Caki2 (cell line): ENCODE data around the gene PTPRB. TPM values are rescaled to one million over a fixed set of nuclear protein-coding genes. Genes with fewer than 3 reads are reported as not detected.

Source experiments
- DNase-seq: peaks from one replicate; pipeline ENCODE4 v3.0.0-alpha.2; 2015; ENCODE audit warnings: low read depth
- in situ Hi-C: cut with HindIII; loops from 2 replicates; pipeline ENCODE4 v1.10.0; 2016; ENCODE audit warnings: low sequenced_read_pairs, low pct_unique_long_range_greater_than_20kb, mixed read lengths
- total RNA-seq: library from RNA; depleted of rRNA; stranded (reverse); fragments of >200 nt; shearing (Covaris generic); gene quantifications from 2 replicates; pipeline ENCODE4 v1.2.3, GENCODE V29; 2014; ENCODE audit warnings: low replicate concordance

Gene PTPRB
- total RNA-seq, 1 experiment from 2014 or later, result 3.2 TPM

- in situ Hi-C loops, result no loop called here
- no peak for DNase-seq
Measured at GRCh38 chr12:70559390-70559789, 77.8 kb downstream of the PTPRB start.

- in situ Hi-C loops, result no loop called here
- DNase-seq, result no peak
Measured at GRCh38 chr12:70557583-70558191, 79.5 kb downstream of the PTPRB start.

GRCh38 chr12:70556179-70556869 lies 80.9 kb downstream of the PTPRB start:
- in situ Hi-C loops, result no loop called here
- no peak for DNase-seq

- in situ Hi-C loops, result no loop called here
- DNase-seq, result no peak
Measured at GRCh38 chr12:70555081-70555480, 82.1 kb downstream of the PTPRB start.

- DNase-seq, result no peak
- in situ Hi-C loops, result no loop called here
Measured at GRCh38 chr12:70553391-70553859, 83.8 kb downstream of the PTPRB start.

GRCh38 chr12:70551731-70552130 lies 85.5 kb downstream of the PTPRB start:
- no peak for DNase-seq
- in situ Hi-C loops, result no loop called here

GRCh38 chr12:70550180-70550577 lies 87.0 kb downstream of the PTPRB start:
- no peak for DNase-seq
- in situ Hi-C loops, result no loop called here

- DNase-seq, result no peak
- in situ Hi-C loops, result no loop called here
Measured at GRCh38 chr12:70549340-70550179, 87.7 kb downstream of the PTPRB start.

GRCh38 chr12:70543444-70543843 lies 93.8 kb downstream of the PTPRB start:
- in situ Hi-C loops, result no loop called here
- peak; percentile 64 for DNase-seq

- DNase-seq, result no peak
- in situ Hi-C loops, result no loop called here
Measured at GRCh38 chr12:70540996-70541395, 96.2 kb downstream of the PTPRB start.

- in situ Hi-C loops, result no loop called here
- no peak for DNase-seq
Measured at GRCh38 chr12:70536650-70537049, 100.6 kb downstream of the PTPRB start.

GRCh38 chr12:70535896-70536374 lies 101.3 kb downstream of the PTPRB start:
- in situ Hi-C loops, result no loop called here
- no peak for DNase-seq

- in situ Hi-C loops, result no loop called here
- no peak for DNase-seq
Measured at GRCh38 chr12:70534466-70534865, 102.8 kb downstream of the PTPRB start.

- in situ Hi-C loops, result no loop called here
- no peak for DNase-seq
Measured at GRCh38 chr12:70529647-70530046, 107.6 kb downstream of the PTPRB start.

- in situ Hi-C loops, result no loop called here
Measured at GRCh38 chr12:70520847-70521246, 116.4 kb downstream of the PTPRB start.

GRCh38 chr12:70513426-70513825 lies 123.8 kb downstream of the PTPRB start:
- in situ Hi-C loops, result no loop called here

More at GRCh38 chr12:70520847-70521246, 116.4 kb downstream of the PTPRB start:
- DNase-seq, result no peak

GRCh38 chr12:70508178-70508577 lies 129.1 kb downstream of the PTPRB start:
- DNase-seq, result peak; percentile 26
- in situ Hi-C loops, result no loop called here

More at GRCh38 chr12:70513426-70513825, 123.8 kb downstream of the PTPRB start:
- DNase-seq, result no peak

GRCh38 chr12:70507442-70507841 lies 129.8 kb downstream of the PTPRB start:
- in situ Hi-C loops, result no loop called here
- peak; percentile 50 for DNase-seq

GRCh38 chr12:70497508-70497907 lies 139.7 kb downstream of the PTPRB start:
- DNase-seq, result no peak
- in situ Hi-C loops, result no loop called here
